Islet precursor cell (in vitro differentiated cells): ENCODE data around the gene AHSA1.

Experiments used
- DNase-seq: peaks from one replicate; pipeline ENCODE4 v3.0.0-alpha.2; 2018

Gene AHSA1

GRCh38 chr14:77474479-77475177, 16.7 kb downstream of the AHSA1 start:
- DNase-seq, result no peak

DNA sequence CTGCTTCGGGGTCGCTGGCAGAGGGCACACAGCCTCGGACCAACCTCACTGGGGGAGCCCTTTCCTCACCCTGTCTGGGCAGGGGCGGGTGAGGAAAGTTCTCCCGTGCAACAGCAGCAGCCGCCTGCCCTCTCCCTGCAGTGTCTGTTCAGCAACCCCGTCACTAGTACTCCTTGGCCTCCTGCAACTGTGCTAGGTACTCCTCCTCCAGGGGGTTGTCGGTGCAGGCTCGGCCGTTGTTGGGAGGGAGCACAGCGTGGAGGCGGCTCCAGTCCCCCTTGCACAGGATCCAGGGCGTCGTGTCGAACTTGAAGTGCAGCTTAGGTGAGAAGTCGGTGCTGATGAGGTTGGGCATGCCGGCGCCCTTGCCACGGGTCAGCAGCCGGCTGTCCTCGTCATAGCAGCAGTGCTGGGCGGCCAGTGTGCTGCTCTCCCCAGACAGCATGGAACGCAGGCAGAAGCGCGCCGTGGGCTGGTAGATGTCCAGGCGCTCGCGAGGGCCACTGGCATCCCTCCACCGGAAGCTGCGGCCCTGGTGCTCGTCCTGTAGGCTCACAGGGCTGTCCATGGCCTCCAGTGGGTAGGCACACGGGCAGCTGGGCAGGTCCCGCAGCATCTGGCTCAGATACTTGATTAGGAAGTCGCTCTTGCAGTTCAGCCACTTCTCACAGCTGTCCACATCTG, 17.7 kb downstream of the AHSA1 start:
- DNase-seq, result peak; percentile 43

DNA sequence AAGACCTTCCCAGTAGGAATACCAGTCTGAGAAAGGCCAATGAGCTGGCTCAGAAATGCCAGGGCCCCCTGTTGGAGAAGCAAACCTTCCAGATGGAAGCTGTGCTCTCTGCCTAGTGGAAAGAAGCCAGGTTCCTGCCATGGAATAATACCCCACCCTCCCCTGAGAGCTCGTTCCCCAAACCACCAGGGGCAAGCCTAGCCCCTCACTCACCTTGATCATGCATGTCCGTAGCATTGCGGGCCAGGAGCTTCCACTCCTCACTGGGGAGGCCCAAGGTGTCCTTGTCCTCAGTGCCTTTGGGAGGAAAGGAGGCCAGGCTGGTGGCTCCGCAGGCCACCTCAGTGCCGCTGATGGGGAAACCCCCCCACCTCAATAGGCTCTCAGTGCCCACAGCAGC, 20.1 kb downstream of the AHSA1 start:
- DNase-seq, result no peak

- no peak for DNase-seq
These were observed 20.9 kb downstream of the AHSA1 start for GRCh38 chr14:77478796-77479195.

DNA sequence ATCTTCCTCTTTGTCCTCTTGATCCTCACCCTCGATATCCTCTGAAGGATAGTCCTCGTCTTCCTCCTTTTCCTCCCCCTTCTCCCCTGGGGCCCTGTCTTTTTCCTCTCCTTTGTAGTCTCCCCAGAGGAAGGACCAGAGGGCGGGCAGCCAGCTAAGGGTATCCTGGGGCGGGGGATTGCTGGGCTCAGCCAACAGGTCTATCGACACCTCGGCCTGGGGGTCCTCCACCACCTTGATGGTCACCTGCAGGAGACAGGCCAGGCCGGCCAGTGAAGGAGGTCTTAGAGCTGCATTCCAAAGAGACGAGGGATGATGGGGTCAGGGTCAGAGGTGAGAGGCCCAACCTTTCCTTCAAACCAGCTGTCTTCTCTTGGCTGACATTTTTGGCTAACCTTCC, 24.5 kb downstream of the AHSA1 start:
- DNase-seq, result no peak

GRCh38 chr14:77485256-77485655, 27.4 kb downstream of the AHSA1 start:
- DNase-seq, result no peak

GRCh38 chr14:77485901-77486678, 28.2 kb downstream of the AHSA1 start:
- DNase-seq, result peak; percentile 92

DNA sequence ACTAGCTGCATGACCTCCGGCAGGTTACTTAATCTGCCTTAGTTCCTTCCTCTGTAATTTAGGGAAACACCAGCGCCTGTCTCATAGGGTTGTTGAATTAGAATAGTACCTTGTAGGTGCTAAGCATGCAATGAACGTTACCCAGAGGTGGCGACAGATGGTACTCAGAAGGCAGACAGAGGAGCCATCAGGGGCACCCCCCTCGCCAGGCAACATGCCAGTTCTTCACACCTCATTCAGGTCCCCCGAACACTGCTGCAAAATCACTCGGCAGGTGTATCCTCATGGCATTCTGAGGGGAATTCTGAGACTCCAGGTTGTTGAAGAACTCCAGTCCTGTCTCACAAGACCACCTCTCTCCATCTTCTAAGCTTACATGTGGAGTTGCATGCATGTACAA, 30.7 kb downstream of the AHSA1 start:
- no peak for DNase-seq

DNA sequence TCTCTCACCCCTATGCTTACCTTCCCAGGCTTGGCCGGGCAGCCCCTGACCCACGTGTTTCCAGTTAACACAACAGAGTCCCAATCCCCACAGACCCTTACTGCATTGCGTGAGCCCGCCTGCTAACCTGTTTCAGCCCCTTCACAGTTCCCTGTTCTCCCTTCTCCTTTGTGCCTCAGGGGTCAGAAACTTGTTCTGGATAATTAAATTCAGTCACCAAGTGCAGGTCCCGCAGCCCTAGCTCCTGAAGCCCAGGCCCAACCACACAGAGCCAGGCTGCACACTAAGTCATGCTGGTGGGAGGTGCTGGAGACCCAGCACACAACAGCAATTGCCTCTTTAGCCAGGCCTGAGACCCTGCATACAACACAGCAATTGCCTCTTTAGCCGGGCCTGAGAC, 31.1 kb downstream of the AHSA1 start:
- DNase-seq, result no peak

DNA sequence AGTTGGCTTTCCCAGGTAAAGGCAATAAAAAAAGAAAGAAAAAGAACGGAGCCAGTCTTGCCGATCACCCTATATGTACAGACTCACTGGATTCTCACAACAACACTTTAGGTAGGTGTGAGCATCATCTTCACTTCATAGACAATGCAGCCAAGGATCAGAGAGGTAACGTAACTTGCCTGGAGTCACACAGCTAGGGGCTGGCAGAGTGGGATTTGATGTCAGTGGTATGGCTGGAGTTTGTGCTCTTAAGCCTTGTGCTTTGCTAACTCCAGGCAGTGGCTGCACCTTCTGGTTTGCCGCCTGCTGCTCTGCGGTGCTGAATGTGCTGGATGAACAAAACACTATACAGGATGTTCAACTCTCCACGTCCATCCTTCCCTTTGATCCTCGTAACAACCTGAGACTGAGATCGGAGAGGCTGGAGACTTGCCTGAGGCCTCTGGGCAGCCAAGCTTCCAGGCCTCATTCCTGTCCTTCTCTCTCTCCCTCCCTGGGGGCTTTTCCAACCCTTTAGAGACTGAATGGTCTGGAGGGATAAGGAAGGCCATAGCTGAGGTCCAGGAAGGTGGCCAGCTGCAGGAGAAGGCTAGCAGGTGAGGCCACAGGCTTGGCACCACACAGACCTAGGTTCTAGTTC, 32.6 kb downstream of the AHSA1 start:
- peak; percentile 78 for DNase-seq

GRCh38 chr14:77491056-77491455, 33.2 kb downstream of the AHSA1 start:
- DNase-seq, result no peak

DNA sequence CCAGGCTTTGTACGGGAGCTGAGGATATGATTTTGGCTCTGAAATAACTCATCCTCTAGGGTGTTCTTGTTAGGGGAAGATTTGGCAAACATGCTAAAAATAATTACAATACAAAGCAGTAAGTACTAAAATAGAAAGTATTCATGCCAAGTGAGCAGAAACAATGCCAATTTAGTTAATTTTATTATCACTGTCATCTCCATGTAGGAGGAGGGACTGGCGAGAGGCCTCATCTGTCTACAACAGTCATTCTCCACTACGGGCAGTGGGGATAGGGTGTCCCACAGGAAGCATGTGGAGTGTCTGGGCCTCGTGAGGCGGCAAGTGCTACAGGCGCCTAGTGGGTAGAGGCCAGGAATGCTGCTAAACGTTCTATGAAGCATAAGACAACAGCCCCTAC, 37.4 kb downstream of the AHSA1 start:
- DNase-seq, result no peak

DNA sequence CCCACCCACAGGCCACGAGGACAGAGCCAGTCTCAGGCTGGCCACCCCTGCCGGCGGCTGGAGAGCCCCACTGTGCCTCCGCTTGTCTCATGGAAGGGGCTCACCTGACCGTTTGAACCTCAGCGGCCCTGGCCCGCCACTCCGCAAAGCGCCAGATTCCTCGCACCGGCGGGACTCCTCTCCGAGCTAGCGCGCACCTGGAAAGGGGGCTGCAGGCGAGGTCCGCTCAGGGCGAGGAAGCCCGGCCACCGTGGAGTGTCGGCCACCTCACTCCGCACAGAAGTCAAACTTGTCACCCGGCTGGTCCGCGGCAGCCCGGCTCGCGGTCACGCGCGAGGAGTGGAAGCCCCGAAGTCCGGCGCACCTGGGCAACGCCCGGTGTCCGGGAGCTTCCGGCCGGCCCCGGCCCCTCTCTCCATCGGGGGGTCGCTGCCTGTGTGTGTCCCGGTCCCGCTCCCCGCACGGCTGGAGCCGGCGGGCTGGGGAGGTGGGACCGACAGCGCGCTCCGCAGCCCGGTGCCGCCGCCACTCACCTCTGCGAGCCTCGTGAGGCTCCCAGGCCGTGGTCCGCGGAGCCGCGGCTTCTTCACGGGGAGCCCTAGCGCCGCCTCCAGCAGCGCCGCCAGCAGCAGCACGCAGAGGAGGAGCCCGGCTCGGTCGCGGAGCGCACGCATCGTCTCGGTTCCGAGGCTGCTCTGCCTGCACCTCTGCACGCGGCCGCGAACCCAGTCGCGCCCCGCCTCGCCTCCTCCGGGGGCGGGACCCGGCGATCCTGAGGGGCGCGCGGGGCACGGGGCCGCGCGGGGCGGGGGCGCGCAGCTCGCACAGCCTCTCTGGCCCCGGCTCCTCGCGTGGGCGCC, 40.5 kb downstream of the AHSA1 start, which contains the start of gene ISM2:
TSS of gene ISM2 (minus strand) at position 697 of the 860 bp plus-strand sequence. CDS start at position 674, 23 bp downstream.
- DNase-seq, result peak; percentile 78

GRCh38 chr14:77498984-77499527, 41.2 kb downstream of the AHSA1 start:
- peak; percentile 67 for DNase-seq

- peak; percentile 13 for DNase-seq
These were observed 44.4 kb downstream of the AHSA1 start for GRCh38 chr14:77502109-77502782.

- DNase-seq, result peak; percentile 7
These were observed 45.2 kb downstream of the AHSA1 start for GRCh38 chr14:77503138-77503537.

- DNase-seq, result peak; percentile 32
These were observed 47.1 kb downstream of the AHSA1 start for GRCh38 chr14:77505031-77505430.

DNA sequence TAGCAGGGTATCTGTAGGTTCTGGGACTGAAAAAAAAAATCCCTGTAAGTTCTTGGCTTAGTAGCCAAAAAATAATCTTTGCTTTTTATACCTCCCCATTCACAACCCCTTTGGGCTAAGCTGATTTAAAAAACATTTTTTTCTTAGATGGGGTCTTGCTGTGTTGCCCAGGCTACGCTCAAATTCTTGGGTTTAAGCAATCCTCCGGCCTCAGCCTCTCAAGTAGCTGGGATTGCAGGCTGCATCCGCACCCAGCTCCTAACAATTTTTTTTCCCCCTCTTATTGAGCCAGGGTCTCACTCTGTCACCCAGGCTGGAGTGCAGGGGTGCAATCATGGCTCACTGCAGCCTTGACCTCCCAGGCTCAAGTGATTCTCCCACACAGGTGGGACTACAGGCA, 49.9 kb downstream of the AHSA1 start:
- DNase-seq, result no peak

DNA sequence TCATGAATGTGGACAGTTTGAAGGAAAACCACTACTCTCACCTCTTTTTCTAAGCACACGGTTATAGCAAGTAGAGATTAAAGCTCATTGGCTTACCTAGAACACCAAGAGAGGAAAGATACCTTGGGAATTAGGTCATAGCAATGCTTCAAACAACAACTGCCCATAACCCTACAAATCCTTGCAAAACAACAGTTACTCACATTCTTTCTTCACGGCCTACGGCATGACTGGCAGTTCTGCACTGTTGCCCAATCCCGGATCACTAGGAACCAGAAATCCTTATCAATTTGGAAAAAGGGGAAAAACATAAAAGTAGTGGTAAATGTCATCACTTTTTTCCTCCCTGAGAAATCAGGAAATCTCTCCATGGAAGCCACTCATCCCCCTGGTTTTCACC, 50.4 kb downstream of the AHSA1 start:
- DNase-seq, result no peak

GRCh38 chr14:77508876-77509275, 51.0 kb downstream of the AHSA1 start:
- no peak for DNase-seq

- DNase-seq, result no peak
These were observed 51.5 kb downstream of the AHSA1 start for GRCh38 chr14:77509366-77509765.
